COR-L47 (cell line): Measurements from ENCODE around the gene GABRB2.

Source experiments
- DNase-seq: peaks from one replicate; lab custom pipeline; 2025; lab: John Stamatoyannopoulos, UW

The GABRB2 gene

GRCh38 chr5:161387121-161387520, 159.4 kb downstream of the GABRB2 start:
- no peak for DNase-seq

- no peak for DNase-seq
Measured at GRCh38 chr5:161385027-161385426, 161.5 kb downstream of the GABRB2 start.

- DNase-seq = no peak
Measured at GRCh38 chr5:161382685-161383084, 163.8 kb downstream of the GABRB2 start.

- DNase-seq = no peak
Measured at GRCh38 chr5:161380486-161380885, 166.0 kb downstream of the GABRB2 start.

- no peak for DNase-seq
Measured at GRCh38 chr5:161378701-161379100, 167.8 kb downstream of the GABRB2 start.

GRCh38 chr5:161376034-161376433, 170.5 kb downstream of the GABRB2 start:
- no peak for DNase-seq

- no peak for DNase-seq
Measured at GRCh38 chr5:161373345-161373707, 173.2 kb downstream of the GABRB2 start.

GRCh38 chr5:161372682-161373344, 173.7 kb downstream of the GABRB2 start:
- DNase-seq = no peak

GRCh38 chr5:161369022-161369421, 177.5 kb downstream of the GABRB2 start:
- DNase-seq = no peak

- no peak for DNase-seq
Measured at GRCh38 chr5:161358446-161358845, 188.1 kb downstream of the GABRB2 start.

- DNase-seq = no peak
Measured at GRCh38 chr5:161344234-161344633, 202.3 kb downstream of the GABRB2 start.

GRCh38 chr5:161342886-161343285, 203.6 kb downstream of the GABRB2 start:
- no peak for DNase-seq

- no peak for DNase-seq
Measured at GRCh38 chr5:161340012-161340411, 206.5 kb downstream of the GABRB2 start.

GRCh38 chr5:161333194-161333880, 213.2 kb downstream of the GABRB2 start:
- DNase-seq = no peak

GRCh38 chr5:161332343-161332742, 214.2 kb downstream of the GABRB2 start:
- DNase-seq = no peak

- no peak for DNase-seq
Measured at GRCh38 chr5:161314033-161314432, 232.5 kb downstream of the GABRB2 start.

- DNase-seq = no peak
Measured at GRCh38 chr5:161312882-161313281, 233.6 kb downstream of the GABRB2 start.

- DNase-seq = peak; percentile 73
Measured at GRCh38 chr5:161311965-161312364, 234.6 kb downstream of the GABRB2 start.

GRCh38 chr5:161311146-161311708, 235.3 kb downstream of the GABRB2 start:
- DNase-seq = no peak

- no peak for DNase-seq
Measured at GRCh38 chr5:161306351-161306995, 240.1 kb downstream of the GABRB2 start.

- DNase-seq = no peak
Measured at GRCh38 chr5:161305601-161306000, 240.9 kb downstream of the GABRB2 start.

- DNase-seq = no peak
Measured at GRCh38 chr5:161302559-161302958, 244.0 kb downstream of the GABRB2 start.

- no peak for DNase-seq
Measured at GRCh38 chr5:161301586-161301985, 244.9 kb downstream of the GABRB2 start.
